CD4-positive, alpha-beta T cell treated with Interleukin-17A for 1 hour (primary cell): ENCODE measurements around the gene CMYA5.
"Not testable (repeated sequence)": the region's sequence is repeated elsewhere in the genome, so short reads cannot be mapped to it uniquely, and the experiment has no call there.

ENCODE experiments used
- DNase-seq: peaks from one replicate; pipeline ENCODE4 v3.0.0-alpha.2; 2020

CMYA5 gene

DNA sequence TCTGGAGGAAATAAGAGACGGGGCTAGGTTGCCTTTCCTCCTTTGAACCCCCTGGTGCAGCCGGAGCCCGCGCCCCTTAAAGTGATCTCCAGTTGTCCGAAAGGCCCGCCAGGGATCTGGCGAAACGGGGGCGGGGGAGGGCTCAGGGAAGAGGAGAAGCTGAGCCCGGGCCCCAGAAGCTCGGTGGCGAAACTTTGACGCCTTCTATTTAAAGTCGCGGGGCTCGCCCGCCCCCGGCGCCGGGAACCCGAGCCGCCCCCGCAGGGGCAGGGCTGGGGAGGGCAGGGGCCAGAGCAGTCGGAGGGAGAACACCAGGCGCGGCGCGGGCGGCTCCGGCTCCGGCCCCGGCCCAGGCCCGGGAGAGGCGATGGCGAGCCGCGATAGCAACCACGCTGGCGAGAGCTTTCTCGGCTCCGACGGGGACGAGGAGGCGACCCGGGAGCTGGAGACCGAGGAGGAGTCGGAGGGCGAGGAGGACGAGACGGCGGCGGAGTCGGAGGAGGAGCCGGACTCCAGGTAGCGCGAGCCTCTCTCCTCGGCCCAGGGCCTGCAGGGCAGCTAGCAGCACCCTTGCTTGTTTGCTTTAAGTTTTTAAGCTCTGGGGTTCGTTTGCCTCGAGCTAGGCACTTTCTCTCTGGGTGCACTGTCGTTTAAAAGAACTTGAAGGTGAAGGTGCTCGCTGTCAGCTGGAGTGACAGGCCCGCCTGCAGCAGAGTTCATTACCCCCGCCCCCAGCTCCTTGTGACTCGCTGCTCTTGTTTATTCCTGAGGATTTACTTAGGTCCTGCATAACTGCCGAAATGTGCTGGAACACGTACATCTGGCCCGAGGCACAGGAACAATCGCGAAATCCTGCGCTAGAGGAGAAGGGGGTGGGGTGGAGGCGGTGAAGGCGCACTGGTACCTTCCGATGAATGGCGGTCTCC is at the start of gene CMYA5:
Gene CMYA5 (plus strand): TSS at position 296 of the 926 bp plus-strand sequence. CDS start 72 bp downstream, at position 368.
- no peak for DNase-seq

- no peak for DNase-seq
Measured at GRCh38 chr5:79640571-79641055, 49.0 kb upstream of the CMYA5 start.

- DNase-seq, result no peak
Measured at GRCh38 chr5:79641414-79641813, 48.2 kb upstream of the CMYA5 start.

GRCh38 chr5:79642210-79642609 is 47.4 kb upstream of the CMYA5 start:
- DNase-seq, result no peak

- no peak for DNase-seq
Measured at GRCh38 chr5:79653843-79654242, 35.8 kb upstream of the CMYA5 start.

DNA sequence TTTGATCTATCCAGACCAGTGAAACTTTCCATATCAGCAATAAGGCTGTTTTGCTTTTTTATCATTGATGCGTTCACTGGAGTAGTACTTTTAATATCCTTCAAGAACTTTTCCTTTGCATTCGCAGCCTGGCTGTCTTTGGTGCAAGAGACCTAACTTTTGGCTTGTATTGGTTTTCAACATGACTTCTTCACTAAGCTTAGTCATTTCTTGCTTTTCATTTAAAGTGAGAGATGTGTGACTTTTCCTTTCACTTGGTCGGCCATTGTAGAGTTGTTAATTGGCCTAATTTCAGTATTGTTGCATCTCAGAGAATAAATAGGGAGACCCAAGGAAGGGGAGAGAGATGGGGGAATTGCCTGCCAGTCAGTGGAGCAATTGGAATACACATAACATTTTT is 26.4 kb upstream of the CMYA5 start:
- DNase-seq, result no peak

DNA sequence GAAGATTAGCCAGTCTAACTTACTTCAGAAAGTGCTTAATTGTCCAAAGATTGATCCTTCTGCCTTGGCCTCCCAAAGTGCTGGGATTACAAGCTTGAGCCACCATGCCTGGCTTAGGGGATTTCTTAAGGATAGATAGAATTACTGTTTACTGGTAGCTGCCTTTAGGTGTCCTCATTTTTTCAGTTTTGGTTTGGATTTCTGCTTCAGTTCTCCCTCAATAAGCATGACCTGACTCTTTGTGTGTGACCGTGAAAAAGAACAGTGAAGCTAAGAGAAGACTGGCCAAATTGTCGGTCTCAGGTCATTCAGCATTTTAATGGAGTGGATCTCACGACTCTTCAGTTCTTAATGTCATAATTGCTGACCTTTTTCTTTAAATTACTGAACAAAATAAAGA is 22.9 kb upstream of the CMYA5 start:
- DNase-seq, result no peak

DNA sequence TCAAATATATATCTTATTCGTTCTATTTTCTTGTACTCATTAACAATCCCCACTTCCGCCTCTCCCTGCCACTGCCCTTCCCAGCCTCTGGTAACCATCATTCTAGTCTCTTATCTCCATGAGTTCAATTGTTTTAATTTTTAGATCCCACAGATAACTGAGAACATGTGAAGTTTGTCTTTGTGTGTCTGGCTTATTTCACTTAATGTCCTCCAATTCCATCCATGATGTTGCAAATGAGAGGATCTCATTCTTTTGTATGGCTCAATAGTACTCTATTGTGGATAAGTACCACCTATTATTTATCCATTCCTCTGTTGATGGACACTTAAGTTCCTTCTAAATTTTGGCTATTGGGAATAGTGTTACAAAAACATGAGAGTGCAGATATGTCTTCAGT is 17.2 kb upstream of the CMYA5 start:
- DNase-seq, result no peak

DNA sequence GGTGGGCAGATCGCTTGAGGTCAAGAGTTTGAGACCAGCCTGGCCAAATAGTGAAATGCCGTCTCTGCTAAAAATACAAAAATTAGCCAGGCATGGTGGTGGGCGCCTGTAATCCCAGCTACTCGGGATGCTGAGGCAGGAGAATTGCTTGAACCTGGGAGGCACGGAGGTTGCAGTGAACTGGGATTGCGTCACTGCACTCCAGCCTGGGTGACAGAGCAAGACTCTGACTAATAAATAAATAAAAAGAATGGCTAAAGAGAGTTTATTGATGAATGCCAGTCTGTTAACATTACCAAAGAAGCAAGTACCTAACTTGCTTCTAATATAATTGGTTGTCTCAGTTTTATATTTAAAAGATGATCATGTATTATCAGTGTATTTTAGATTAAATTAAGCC is 13.3 kb upstream of the CMYA5 start:
- DNase-seq, result not testable (repeated sequence)

- not testable (repeated sequence) for DNase-seq
Measured at GRCh38 chr5:79682102-79682501, 7.5 kb upstream of the CMYA5 start.

- DNase-seq, result no peak
Measured at GRCh38 chr5:79684782-79685181, 4.9 kb upstream of the CMYA5 start.

GRCh38 chr5:79685627-79686026 is 4.0 kb upstream of the CMYA5 start:
- no peak for DNase-seq

DNA sequence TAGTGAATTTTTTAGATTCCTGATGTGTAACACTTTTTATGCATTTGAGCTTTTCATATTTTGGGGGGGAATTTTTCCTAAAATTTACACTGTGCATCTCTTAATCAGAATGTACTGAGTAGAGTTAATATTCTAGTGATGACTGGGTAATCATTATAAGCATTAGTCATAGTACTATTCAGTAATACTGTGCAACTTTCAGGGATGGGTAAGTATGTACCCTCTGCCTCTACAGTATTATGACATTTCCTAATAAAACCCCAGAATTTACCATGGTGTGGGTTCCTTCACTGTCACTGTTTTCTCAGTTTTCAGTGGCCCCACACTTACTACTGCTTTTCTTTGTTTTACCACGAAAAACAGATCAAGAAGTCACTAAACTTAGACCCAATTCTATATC is 2.8 kb upstream of the CMYA5 start:
- no peak for DNase-seq

DNA sequence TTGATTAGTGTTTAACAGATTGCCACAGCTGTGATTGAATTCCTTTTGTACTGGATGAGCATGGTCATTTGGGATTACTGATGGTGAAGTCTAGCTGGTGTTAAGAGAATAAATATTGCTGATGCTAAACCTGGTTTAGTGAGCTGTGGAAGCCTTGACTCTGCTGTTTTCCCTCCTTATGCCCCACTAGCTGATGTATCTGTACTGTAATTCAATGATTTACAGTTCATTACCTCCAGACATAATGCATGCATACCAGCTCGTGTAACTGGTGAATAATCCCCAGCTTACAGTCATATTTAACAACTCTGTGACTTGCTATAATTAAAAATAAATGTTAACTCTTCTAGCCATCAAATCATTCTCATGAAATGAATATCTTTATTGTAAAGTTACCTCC is 1.7 kb upstream of the CMYA5 start:
- DNase-seq, result no peak

DNA sequence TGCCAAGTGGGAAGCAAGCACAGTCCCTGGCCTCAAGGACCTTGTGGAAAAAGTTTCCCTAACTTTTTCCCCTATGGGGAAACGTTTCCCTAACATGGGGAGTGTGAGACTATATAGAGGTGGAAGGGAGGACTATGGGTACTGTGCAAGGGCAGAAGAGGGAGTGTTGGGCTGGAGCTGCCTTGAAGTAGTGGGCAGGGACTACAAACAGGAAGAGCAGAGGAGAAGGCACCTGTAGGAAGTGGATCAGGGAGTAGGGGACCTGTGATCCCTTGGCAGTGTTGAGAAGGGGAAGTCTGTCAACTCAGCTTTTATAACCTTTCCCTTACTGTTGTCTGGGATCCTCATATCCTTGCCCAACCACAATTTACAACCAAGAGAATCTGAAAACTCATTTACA is 1.4 kb downstream of the CMYA5 start:
- no peak for DNase-seq

DNA sequence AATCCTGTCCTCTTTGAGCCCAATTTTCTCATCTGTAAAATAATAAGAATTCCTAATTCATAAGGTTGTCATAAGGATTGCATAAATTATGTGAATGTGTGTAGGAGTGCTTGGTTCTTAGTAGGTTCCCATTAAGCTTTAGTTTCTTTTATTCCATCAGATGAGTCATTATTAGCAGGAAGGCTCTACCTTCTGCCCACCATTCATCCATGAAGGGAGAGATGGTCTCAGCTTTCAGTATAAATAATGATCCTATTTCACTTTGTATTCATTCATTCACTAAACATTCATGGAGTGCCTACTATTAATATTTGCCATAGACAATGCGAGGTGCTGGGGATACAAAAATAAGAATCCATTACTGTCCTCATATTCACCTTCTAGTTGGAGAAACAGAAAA is 3.0 kb downstream of the CMYA5 start:
- no peak for DNase-seq

DNA sequence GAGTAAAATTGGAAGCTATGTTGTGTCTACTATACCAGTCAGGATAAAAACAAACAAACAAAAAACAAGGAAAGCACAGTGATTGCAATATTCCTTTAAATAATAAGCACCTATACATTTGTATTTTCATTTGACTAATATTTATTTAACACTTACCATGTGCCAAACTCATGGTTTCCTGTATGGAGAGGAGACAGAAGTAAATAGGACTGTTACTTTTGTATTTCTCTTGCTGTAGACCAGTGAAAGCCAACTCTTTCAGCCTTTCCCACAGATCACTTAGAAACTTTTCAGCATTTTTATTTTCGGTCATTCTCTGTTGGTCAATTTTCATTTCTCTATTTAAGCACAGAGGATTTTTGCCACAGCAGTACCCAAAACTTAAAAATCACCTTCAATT is 4.5 kb downstream of the CMYA5 start:
- DNase-seq, result no peak

GRCh38 chr5:79694652-79695051 is 5.0 kb downstream of the CMYA5 start:
- DNase-seq, result no peak

GRCh38 chr5:79695526-79695925 is 5.9 kb downstream of the CMYA5 start:
- DNase-seq, result no peak

- no peak for DNase-seq
Measured at GRCh38 chr5:79697222-79698170, 7.9 kb downstream of the CMYA5 start.

DNA sequence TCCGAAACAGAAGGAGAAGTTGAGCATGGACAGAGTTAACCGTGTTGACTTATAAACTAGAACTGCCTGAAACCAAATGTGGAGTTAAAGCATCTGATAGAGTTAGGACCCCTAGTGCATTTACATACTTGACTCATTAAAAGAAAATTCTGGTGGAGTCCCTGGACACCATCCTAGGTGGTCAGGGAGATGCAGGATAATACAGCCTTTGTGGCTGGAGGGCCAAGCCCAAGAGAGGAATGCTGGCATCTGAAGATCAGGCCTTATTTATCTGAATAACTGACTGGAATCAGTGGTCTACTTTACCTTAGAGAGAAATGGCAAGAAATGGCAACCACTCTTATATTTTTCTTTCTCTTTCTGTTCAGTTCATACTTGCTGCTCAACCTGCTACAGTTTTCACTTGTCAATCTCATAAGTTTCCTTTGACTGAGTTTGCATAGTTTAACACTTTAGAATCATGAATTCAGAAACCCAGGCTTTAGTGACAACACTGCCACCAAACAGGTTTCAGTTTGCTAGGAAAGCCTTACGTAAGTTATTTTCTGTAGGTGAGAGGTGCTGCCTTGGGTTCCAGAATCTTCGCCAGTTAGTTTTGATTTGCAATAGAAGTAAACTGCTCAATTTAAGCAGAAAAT is 10.2 kb downstream of the CMYA5 start:
- DNase-seq, result no peak

GRCh38 chr5:79702606-79703380 is 13.2 kb downstream of the CMYA5 start:
- peak; percentile 24 for DNase-seq

GRCh38 chr5:79703381-79703645 is 13.7 kb downstream of the CMYA5 start:
- DNase-seq, result no peak
